Psoas muscle (tissue), 8 donors: Measurements from ENCODE around the gene DPT. TPM values are rescaled to one million over a fixed set of nuclear protein-coding genes. Genes with fewer than 3 reads are reported as not detected.

Experiments
- ATAC-seq, 4 donors: fragments of 200-7000 bp; cut with Tn5 transposase; one replicate each; pipeline ENCODE4 v1.9.1; 2020; ENCODE audit warnings: moderate library complexity in 3 of 4, mild to moderate bottlenecking in 2 of 4
- DNase-seq, 2 donors: peaks; one replicate each; pipeline ENCODE4 v3.0.0-alpha.2; 2020
- H3K27ac ChIP-seq: fragments of 200-600 bp; one replicate; pipeline ENCODE4 v1.8.0; 2022
- H3K27me3 ChIP-seq, 3 donors: fragments of 200-600 bp in 1 of 3; one replicate each; pipeline versions ENCODE4 v1.6.1 to v1.8.0; 2013 to 2022; ENCODE audit warnings: low read length in 2 of 3, mild to moderate bottlenecking in 2 of 3, moderate library complexity in 1 of 3; ENCODE audit not compliant: insufficient read depth in 3 of 3
- H3K36me3 ChIP-seq, 2 donors: fragments of 200-600 bp in 1 of 2; one replicate each; pipeline versions ENCODE4 v1.6.1 to v1.8.0; 2013 to 2022; ENCODE audit warnings: low read depth in 1 of 2, mild to moderate bottlenecking in 1 of 2, moderate library complexity in 1 of 2; ENCODE audit not compliant: insufficient read depth in 1 of 2
- H3K4me1 ChIP-seq: fragments of 200-600 bp; one replicate; pipeline ENCODE4 v1.8.0; 2022
- H3K4me3 ChIP-seq: fragments of 200-600 bp; one replicate; pipeline ENCODE4 v1.8.0; 2022; ENCODE audit warnings: mild to moderate bottlenecking
- H3K9me3 ChIP-seq: fragments of 200-600 bp; one replicate; pipeline ENCODE4 v1.8.0; 2022
- WGBS, 3 donors: extraction: QIAGEN DNeasy Blood & Tissue Kit; methylation state at CpG; one replicate each; pipeline versions ENCODE4 v1.1.6 to v1.1.7; 2013; 5-methylcytosine and 5-hydroxymethylcytosine counted together
- intact Hi-C, 2 donors: fragments of 100-400 bp; cut with DNase I; formaldehyde crosslinking; loops; one replicate each; pipeline versions ENCODE4 v1.11.0 to v1.14.2; 2022
- polyA plus RNA-seq, 3 donors: library from polyadenylated mRNA; stranded (reverse); fragments of 200-250 nt; gene quantifications; one replicate each; pipeline ENCODE4 v1.2.3, GENCODE V29; 2013
- total RNA-seq, 4 donors: library from RNA; stranded (reverse); fragmentation: NEBNext Ultra II Directional in 2 of 4; extraction: Animal tissue kit (Norgen Biotek cat#: 25700) in 2 of 4; gene quantifications; one replicate each; pipeline versions ENCODE4 v1.2.1 to v1.2.4, GENCODE V29; 2021 to 2023
- TF ChIP-seq, protein P1 (sequence below): fragments of 200-600 bp; IDR thresholded peaks from one replicate; pipeline ENCODE4 v1.8.0; 2022; ENCODE audit warnings: antibody characterized with exemption
- donor health status: healthy with polysubstance abuse.
- donor health status: DM: no; HTN: no; CAD: no; lungs with moderate emphysema.
- donor health status: Bipolar disorder and iron deficiency.
- donor health status: healthy.
- donor health status: DM: yes; HTN: yes; CAD: no.
- donor health status: DM: no; HTN: no; CAD: no.
- donor health status: DM: no; HTN: no; CAD: no.
- donor health status: DM: yes; HTN: yes; CAD: no.

DPT gene
- total and polyA plus RNA-seq, 7 donors, result 8.5 to 39.4 (median 9.3) TPM

DNA sequence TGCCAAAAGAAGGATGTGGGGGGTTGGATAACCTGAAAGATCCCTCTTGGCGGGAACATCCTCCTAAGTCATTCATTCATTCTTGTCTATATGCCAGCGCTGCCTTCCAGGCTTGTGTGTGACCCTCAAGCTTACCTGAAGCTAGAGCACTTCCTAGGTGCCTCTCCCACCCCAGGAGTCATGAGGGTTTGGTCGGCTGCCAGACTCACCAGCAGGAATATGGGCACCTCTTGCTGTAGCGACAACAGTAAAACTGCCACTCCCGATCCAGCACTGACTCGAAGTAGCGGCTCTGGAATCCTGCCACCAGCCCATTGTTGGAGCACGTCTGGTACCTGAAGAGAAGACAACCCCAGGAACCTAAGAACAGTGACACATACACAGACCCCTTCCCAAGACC is 15.0 kb downstream of the DPT start:
- intact Hi-C loops, result loop anchor here in 1 of 2 donors (5.0 kb wide), 1 partner anchor 68 kb away; no protein-coding TSS in a partner anchor
- Histone ChIP-seq H3K27ac (no peak overlapping the region), H3K4me1 (peaks cover 6% of the 10 kb centered on the region), H3K9me3 (no peaks in the 10 kb centered on the region), H3K36me3 (no peaks in the 10 kb centered on the region), H3K4me3 (no peak overlapping the region), H3K27me3 (no peaks in the 10 kb centered on the region)
- TF ChIP-seq, protein P1, sequence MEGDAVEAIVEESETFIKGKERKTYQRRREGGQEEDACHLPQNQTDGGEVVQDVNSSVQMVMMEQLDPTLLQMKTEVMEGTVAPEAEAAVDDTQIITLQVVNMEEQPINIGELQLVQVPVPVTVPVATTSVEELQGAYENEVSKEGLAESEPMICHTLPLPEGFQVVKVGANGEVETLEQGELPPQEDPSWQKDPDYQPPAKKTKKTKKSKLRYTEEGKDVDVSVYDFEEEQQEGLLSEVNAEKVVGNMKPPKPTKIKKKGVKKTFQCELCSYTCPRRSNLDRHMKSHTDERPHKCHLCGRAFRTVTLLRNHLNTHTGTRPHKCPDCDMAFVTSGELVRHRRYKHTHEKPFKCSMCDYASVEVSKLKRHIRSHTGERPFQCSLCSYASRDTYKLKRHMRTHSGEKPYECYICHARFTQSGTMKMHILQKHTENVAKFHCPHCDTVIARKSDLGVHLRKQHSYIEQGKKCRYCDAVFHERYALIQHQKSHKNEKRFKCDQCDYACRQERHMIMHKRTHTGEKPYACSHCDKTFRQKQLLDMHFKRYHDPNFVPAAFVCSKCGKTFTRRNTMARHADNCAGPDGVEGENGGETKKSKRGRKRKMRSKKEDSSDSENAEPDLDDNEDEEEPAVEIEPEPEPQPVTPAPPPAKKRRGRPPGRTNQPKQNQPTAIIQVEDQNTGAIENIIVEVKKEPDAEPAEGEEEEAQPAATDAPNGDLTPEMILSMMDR, result no peak
- DNase-seq (no peak), ATAC-seq (no peak)
- WGBS, 3 donors, result 88 to 92% (median 91%) methylated on average over 8 of the region's 8 CpGs

DNA sequence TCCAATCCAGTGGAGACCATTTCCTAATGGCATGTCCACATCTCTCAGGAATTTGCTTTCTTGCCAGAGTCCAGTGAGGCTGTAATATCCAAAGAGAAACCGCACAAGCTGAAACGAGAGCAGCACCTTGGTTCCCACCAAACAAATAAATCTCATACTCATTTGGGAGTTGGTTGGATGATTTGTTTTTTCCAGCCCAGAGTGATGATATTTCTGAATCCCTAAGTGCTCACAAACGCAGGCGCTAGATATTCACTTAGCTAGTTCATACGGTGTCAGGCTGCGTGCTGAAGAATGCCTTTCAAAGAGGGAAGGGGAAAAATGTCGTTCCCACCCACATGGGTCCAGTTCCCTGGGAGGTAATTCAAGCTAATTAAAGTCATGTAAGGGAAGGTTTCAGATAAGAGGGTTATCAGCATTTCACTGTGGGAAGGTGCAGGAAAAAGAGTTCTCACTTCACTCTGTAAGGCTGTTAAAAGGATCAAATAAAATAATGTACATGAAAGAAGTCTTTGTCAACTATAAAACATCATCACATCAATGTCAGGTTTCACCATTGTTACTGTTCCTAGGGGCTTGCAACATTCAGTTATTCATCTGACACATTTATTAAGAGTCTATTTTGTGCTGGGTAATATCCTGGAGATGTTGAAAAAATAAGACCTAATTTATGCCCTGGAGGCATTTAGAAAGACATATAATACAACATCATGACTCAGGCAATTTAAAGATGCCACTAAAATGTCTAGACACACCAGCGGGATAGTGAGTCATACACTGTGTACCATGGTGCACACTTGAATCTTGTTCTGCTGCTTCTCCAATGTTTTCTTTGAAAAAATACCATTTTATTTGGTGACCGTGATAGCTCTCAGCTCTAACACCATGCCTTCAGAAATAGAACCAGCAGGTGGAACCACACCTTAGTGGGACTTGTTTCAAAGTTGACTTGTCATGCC is 19.3 kb downstream of the DPT start:
- Histone ChIP-seq H3K4me1 (peaks cover 8% of the 10 kb centered on the region), H3K9me3 (no peaks in the 10 kb centered on the region), H3K27me3 (no peaks in the 10 kb centered on the region), H3K4me3 (no peak overlapping the region), H3K36me3 (no peaks in the 10 kb centered on the region), H3K27ac (peak overlapping the region; percentile 25)
- intact Hi-C loops, result loop anchor here in 1 of 2 donors (5.0 kb wide), 1 partner anchor 73 kb away; no protein-coding TSS in a partner anchor
- peak; percentile 56 to 81 (median 62) for ATAC-seq
- DNase-seq, result no peak
- 34 to 42% (median 36%) methylated on average over 9 of the region's 9 CpGs for WGBS, 3 donors
- TF ChIP-seq, protein P1, result no peak

DNA sequence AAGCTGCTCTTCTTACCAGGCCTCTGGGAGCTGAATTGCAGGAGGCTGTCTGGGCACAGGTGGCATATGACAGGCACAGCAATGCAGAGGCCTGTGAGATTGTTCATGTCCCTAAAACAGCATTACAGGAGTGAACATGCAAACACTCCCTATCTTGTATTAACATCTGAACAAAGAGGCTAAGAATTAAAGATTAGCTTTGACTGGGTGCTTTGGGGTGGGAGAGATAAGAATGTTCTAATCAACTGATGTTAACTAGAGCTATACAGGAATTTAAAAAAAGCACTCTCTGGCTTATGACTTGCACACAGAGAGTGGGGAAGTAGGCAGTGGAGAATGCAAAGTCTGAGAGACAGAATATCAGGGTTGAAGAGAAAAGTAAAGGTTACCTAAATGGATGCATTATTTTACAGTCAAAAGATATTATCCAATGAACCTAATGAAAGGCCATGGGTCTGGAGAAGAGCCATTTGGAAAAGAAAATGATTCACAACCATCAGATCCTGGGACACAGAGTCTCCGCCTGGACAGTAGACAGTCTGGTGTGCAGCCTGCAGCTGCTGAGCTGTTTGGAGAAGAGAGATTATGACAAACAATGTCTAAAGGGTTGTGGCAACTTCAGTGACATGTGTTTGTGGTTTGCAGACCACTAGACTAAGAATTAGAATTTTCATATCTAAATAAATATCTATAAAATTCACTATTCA is 20.2 kb downstream of the DPT start:
- Histone ChIP-seq H3K27ac (peak overlapping the region; percentile 25), H3K36me3 (no peaks in the 10 kb centered on the region), H3K4me1 (peaks cover 8% of the 10 kb centered on the region), H3K4me3 (no peak overlapping the region), H3K9me3 (no peaks in the 10 kb centered on the region), H3K27me3 (no peaks in the 10 kb centered on the region)
- ATAC-seq (peak; percentile 32 to 72 (median 70)), DNase-seq (peak in 1 of 2 donors; percentile 61)
- intact Hi-C loops, result no loop called here
- TF ChIP-seq, protein P1, result no peak
- WGBS, 3 donors, result 70 to 80% (median 77%) methylated on average over 1 of the region's 1 CpG

GRCh38 chr1:168706391-168706992 is 22.5 kb downstream of the DPT start:
- intact Hi-C loops, result no loop called here
- Histone ChIP-seq H3K4me1 (peaks cover 8% of the 10 kb centered on the region), H3K36me3 (no peaks in the 10 kb centered on the region), H3K4me3 (no peak overlapping the region), H3K27ac (no peak overlapping the region), H3K27me3 (no peaks in the 10 kb centered on the region), H3K9me3 (no peaks in the 10 kb centered on the region)
- TF ChIP-seq, protein P1, result no peak
- ATAC-seq, result no peak
- WGBS, 3 donors, result 27 to 56% (median 40%) methylated on average over 3 of the region's 3 CpGs
- DNase-seq, result no peak
